Brain pericyte (primary cell): ENCODE results near the gene PNKP.

Experiments
- DNase-seq: peaks from one replicate; pipeline ENCODE4 v3.0.0-alpha.2; 2012; ENCODE audit warnings: low read depth, low spot score

PNKP gene

DNA sequence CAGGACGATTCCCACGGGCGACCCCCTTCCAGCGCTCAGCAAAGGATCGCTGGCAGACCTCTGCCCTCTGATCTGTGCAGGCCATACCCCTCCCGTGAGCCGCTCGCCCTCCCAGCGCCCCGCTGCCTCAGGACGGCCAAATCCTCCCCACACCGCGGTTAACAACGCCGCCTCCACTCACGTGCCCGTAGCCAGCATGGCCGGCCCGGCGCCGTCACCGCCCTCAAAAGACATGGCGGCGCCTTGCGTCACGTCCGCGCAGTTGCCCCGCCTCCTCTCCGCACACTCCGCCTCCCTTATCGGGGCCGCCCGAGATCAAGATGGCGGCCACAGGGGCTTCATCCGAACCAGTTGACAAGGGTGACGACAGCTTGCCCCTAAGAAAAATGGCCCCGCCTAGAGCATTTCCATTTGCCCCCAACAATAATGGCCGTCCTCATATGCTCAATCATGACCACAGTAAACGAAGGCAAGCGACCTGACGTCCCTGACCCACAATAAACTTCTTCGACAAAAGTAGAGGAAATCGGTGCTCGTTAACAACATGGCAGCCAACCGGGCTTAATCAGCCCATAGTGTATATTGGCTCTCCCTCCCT, 9.1 kb upstream of the PNKP start:
- peak; percentile 97 for DNase-seq

DNA sequence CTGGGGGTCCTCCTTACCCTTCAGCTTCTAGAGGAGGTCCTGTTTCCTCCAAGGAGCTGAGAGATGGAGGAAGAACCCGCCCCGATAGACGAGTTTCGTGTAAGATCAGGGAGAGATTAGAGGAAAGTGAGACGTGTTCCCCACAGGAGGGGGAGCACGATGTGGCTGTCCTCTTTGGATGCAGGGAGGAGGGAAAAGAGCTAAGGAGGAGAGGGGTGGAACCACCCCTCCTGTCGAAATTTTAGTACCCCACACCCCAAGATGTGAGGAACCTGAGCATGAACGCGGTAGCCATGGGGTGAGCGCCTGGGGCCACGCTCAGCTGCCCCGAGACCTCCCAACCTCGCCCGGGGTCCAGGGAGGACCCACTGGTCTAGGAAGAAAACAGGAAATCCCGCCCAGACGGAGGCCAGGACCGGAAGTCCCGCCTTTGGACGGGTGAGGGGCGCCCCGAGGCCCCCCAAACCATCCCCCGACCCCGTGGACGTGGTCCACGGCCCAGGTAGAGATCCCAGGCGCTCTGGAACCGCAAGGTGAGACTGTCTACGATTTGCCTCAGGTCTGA, 8.6 kb upstream of the PNKP start:
- no peak for DNase-seq

DNA sequence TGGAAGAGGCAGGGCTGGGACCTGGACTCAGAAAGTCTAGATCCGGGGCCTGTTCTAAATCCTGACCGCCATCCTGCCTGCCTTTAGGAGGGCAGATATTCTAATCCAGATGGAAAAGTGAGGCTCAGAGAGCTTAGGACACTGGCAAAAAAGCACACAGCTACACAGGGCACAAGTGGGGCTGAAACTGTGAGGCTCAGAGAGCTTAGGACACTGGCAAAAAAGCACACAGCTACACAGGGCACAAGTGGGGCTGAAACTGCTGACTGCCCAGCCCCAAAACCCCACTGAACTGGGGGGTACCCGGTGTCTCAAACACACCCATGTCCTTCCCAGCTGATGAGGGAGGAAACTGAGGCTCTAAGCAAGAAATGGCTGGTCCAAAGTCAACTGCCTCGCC, 7.8 kb upstream of the PNKP start:
- no peak for DNase-seq

DNA sequence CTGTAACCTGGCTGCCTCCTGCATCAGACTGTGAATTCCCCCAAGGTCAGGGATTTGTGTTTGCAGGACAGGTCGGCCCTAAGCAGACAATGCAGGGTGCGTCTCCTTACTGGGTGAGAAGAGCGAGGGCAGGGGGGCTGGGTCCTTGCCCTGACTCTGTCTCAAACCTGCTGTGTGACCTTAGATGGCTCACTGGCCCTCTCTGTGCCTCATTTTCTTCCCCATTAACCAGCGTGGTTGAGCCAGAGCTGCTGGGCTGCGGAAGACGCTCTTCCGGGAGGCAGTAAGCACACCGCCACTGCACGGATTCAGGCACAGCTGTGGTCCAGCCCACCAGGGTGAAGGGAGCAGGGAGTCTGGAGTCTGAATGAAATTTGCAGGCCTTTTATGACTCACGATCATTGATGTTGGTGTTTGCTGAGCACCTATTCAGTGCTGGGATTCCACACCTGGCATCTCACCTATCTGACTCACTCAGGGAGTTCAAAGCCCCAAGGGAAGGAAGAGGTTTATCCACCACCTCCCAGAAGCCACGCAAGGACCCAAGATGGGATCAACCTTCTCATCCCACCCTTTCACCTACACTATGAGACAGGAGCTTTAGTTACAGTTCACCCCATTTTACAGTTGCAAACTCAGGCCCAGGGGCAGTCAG, 7.3 kb upstream of the PNKP start:
- DNase-seq, result no peak

DNA sequence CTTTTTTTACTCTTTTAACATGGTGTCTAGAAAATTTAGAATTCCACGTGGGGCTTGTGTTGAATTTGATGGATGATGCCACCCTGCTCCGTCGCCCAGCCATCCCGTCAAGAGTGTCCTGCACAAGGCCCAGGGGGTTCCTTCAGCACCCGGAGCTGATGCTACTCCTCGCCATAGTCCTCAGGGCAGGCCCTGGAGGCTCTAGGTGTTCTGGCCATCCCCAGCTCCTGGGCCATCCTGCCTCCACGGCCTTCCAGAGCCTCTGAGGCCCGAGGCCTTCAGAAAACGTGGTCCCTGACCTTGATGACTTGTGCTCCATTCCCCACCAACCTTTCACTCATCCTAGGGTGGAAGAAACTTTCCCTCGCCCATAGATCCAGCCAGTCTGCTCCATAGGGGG, 6.5 kb upstream of the PNKP start:
- no peak for DNase-seq

DNA sequence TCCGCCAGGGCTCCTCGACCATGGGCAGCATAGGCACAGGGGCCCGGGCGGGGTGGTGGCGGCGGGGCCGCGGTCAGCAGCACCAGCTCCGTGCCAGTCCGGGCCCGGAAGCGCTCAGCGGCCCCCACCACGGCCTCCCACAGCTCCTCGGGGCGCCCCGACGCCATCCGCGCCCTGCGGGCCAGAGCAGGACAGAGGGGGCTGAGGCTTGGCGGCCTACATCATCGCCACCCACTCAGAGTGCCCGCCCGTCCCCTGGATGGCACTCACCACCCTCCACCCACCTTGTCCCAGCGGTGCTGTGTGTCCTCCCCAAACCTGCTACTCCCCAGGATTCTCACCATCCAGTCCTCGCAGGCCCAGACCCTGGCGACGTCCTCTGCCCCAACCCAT, 5.7 kb upstream of the PNKP start:
- no peak for DNase-seq

DNA sequence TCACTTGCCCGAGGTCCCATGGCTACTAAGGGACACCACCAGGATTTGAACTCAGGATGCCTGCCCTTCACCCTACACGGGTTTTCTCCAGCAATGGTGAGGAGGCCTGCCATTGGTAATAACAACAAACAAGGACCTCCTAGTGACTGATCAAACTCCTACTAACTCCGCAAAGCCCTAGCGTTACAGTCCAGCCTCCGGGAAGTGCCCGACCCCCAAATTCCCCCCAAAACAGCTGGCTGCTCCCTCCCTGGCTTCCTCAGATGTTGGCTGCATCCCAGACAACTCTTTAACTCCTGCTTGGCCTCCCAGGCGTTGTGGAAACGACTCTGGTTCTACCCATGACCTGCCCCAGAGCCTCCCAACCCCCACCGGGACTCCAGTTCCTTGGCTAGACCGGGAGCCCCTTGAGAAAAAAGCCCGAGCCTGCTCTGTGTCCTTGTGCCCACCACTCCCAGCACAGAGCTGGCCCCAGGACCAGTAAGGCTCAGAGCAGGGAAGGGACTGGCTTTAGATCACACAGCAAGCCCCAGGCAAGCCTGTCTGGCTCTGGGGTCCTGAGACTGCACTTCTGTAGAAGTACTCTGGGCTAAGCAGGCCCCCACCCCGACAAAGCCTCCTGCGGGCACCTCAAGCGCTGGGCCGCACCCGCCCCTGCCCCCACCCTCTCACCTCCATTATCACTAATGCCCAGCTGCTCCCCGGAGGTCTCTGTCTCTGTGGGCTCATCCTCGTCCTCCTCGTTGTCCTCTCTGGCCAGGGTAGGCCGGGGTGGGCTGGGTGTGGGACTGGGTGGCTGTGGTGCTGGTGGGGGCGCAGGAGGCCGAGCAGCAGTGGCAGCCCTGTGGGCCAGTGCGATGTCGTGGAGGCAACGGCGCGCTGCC, 5.1 kb upstream of the PNKP start:
- no peak for DNase-seq

DNA sequence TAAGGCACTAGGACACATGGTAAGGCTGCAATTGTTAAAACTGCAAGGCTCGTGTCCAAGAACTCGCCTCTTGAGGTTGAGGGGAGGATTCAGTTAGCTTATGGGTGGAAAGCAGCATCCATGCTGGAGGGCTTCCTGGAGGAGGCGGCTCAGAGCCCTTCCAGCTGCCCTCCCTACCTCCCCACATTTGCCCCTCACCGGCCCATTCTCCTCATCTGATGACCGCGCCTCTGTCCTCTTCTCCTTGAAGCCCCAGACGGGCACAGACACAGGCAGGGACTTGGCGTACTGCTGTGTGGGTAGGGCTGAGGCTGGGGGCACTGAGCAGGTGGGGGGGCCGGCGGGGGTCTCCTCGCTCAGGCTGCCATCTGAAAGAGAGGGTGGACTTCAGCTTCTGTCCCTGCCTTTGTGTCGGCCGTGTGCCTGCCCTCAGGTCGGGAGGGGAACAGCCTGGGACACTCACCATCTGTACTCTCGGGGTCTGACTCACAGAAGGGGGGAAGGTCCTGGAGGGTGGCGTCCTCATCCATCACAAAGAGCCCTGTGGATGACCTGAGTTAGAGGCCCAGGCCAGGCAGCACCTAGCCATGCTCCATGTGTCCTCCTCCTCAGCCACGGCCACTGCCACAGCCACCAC, 4.1 kb upstream of the PNKP start:
- no peak for DNase-seq

DNA sequence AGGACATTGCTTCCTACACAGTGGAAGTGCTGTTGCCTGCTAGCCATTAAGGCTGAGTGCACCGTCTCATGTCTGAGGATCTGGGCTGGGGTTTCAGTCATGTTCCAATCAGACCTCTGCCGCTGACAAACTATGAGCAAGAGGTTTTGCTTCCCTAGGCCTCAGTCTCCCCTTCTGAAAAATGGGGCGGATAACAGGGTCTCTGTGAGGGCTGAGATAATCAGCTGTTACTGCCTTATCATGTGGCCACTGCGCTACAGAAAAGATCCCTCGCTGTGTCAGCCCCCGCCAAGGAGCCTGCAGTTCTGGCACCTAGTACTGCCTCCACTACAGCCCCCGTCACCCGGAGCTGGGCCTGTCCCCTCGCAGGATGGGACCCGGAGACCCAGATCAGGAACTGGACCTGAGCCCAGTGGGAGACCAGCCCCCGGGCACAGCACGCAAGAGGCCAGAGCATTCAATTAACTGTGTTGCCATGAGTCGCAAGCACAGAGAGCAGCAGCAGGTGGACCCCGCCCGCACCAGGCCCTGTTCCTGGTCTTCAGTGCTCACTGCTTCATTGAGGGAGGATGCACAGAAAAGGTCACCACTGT, 3.0 kb upstream of the PNKP start:
- no peak for DNase-seq

DNA sequence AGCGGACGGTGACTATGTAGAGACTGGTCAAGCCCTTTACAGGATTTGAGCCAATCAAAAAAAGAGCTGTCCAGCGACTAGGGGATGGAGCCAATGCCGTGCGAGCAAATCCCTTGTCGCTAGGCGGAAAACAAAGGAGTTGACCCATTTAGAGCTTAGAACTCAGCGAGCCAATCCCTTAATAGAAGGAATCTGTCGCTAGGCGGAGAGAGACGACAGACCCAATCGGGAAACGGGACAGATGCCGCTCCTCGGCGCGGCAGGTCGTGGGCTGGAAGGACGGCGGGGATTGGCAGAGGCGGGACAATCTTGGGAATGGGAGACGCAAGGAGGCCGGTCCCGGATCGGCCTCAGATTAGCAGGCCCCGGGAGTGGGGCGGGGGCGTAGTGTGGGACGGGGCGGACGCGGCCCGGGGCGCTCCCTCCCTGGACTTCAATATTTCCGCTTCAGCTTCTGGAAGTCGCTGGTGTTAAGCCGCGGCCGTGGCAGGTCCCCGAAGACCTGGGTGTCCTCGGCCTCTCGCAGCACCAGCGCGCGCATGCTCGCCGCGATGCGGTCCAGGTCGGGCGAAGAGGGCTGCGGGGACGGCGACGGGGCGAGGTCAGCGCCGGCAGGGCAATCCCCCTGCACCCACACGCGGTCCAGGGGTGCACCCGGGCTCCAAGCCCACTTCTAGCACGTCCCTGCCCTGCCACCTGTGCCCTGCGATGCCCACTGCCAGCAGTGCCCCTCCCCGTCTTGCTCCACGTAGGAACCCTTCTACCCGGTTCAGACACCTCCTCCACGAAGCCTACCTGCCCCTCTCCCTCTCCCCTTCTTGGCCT, 2.3 kb upstream of the PNKP start:
- peak; percentile 100 for DNase-seq

DNA sequence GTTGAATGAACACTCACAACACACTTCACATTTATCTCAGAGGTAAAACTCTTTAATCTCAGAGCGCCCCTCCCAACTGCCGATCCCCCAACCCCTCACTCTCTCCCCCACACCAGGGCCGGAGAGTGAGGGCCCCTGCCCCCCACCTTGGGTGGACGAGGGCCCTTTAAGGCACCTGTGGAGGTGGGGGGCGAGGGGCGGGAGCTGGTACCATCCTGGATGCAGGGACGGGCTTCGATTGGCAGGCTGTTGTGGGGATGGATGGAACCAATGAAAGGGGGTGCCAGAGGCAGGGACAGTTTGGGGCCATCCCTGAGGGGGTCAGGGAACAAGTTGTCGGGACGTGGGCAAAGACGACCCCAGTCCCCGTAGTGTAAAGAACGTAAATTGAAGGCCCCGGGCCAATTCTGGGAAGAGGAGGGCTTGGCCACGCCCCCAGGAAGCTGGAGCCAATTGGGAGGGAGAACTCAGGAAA, 1.7 kb upstream of the PNKP start:
- DNase-seq, result no peak

DNA sequence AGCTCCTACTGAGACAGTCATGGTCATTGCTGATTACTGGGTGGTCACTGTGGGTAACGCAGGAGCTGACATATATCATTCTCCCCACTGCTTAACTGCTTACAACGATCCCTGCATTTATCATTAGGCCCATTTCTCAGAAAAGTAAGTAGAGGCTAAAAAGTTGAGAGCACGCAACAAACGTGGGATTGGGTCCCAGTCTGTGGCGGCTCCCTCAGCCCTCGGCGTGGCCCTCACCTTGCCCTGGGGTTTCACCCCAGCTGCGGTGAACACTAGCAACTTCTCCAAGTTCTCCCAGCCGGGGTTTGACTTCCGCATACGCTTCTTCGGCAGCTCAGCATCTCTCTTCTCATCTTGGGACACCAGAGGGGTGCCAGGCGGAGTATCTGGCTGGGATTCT, 2.5 kb downstream of the PNKP start:
- DNase-seq, result no peak

DNA sequence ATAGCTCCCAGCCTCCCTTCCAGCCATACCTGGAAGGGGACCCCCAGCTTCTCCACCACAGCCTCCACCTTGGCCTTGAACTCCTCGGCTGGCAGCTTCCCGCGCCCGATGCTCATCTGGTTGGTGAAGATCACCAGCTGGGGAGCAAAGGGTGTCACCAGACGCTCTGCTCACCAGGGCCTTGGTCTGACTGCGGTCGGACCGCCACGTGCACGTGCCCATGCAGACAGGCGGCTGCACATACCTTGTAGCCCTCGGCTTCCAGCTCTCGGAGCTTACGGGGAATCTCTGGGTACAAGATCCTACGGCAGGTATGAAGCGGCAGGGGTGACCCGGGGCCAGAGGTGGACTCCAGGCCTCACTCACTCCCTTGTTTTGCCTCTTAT, 3.4 kb downstream of the PNKP start:
- no peak for DNase-seq

DNA sequence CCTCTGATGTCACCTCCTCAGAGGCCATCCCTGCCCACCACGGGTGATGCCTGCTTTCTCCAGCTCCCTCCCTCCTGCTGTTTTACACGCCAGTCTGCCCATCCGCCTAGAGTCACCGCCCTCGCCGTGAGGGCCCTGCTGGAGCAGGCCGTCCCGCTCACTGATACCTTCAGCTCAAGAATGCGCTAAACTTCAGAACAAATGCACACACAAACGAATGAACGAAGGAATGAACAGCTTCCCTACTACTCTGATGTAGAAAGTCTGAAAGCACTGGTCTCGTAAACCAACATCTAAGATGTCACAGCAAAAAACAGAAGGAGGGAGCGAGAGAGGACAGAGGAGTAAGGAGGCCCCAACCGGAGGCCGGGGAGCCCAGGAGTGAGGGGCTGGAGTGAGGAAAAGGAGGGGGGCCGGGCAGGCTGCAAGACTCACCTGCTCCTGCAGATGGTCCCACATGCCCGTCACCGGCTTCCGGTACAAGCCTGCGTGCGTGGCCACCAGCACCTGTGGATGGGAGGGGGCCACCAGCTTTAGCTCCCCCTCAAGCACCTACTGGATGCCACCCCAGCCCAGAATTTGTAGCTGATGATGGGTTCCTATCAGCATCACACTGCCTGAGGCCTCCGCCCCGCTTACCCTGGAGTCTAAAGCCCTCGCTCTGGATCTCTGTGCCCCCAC, 4.0 kb downstream of the PNKP start:
- DNase-seq, result no peak

DNA sequence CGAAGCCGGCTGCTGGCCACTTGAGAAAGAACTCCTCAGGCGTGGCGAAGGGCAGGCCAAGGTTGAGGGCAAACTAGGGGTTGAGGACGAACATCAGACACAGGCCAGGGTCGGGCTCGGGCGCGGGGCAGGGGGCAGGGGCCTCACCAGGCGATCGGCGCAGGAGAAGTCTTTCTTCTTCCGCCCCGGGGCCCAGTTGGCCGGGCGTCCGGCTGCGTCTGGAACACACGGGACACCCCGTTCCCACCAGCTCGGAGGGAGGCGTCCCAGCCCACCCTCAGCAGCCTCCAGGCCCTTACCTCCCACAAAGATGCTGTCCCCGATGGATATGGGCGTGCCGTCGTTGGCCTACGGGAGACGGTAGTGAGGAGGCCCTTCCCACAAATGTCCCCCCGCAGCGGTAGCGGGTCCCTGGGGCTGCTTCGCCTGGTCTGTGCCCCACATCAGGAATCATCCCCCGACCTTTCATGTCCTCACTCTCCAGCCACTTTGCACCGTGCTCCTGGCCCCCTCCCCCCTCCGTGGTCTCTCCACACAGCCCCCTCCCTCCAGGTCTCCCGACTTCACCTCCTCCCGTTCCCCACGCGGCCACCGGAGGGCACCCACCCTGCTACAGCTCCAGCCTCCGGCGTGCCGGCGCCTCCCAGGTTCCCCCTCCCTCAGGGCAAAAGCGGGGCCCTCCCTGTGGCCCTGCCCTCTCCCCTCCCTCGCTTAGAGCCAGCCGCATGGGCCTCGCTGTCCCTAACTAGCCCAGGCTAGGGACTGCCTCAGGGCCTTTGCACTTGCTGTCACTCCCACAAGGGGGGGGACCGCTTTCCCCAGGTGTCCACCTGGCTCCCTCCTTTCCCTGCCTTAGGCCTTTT, 4.8 kb downstream of the PNKP start:
- DNase-seq, result no peak

DNA sequence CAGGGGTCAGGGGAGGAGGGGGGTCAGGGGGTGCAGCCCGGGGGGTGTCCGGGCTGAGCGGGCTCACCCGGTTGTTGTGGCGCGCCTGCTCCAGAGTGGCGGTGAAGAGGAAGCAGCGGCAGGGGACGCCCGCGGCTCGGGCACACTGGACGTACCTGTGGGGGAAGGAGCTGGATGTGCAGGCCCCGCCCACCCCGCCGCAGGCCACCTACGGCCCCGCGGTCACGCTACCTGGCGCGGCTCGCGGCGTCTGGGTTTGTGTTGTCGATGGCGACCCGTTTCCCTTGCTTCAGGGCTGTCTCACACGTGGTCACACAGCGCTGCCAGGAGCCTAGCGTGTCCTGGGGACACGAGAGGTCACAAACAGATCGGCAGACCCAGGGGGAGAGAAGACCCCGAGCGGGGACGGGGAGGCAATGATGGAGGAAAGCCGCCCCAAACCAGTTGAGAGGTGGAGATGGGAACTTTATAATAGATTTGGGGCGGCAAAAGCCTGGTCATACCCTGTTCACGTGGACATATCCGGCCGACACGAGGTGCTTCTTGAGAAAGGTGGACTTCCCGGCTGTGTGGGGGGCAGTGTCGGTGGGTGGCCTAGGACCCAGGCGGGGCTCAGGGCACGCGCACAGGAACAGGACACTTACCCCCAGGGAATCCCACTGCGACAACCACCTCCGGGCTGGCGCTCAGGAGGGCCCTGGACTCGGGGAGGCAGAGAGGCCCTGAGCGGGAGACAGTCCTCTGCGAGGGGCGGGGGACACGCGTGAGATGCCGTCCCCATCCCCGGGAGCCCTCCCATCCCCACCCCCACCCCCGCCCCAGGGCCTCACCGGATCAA, 5.6 kb downstream of the PNKP start:
- DNase-seq, result no peak

DNA sequence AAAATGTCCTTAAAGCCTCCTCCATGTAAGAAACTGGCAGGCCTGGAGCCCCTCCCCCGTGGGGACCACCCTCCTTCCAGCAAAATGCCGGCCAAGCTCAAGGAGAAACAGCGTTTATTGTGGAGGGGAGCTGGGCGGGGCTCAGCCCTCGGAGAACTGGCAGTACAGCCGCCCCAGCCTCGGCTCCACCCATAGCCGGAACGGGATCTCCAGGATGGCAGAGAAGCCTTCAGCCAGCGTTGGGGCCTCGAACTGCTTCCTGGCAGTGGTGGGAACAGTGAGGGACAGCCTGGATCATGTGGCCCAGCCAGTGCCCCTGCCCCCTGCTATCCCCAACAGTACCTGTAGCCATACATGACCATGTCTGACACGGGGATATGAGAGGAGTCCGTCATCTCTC, 6.3 kb downstream of the PNKP start:
- no peak for DNase-seq
